HG03575 (cell line): ENCODE results near the gene ENTR1.
"Not testable (repeated sequence)": the region's sequence is repeated elsewhere in the genome, so short reads cannot be mapped to it uniquely, and the experiment has no call there.

Source experiments
- ATAC-seq: cut with Tn5 transposase; IDR thresholded peaks from one replicate; pipeline ENCODE4 v1.9.1; 2021; ENCODE audit not compliant: unreplicated experiment, insufficient number of reproducible peaks, low FRiP score; ENCODE audit errors: extremely low read depth

The ENTR1 gene

DNA sequence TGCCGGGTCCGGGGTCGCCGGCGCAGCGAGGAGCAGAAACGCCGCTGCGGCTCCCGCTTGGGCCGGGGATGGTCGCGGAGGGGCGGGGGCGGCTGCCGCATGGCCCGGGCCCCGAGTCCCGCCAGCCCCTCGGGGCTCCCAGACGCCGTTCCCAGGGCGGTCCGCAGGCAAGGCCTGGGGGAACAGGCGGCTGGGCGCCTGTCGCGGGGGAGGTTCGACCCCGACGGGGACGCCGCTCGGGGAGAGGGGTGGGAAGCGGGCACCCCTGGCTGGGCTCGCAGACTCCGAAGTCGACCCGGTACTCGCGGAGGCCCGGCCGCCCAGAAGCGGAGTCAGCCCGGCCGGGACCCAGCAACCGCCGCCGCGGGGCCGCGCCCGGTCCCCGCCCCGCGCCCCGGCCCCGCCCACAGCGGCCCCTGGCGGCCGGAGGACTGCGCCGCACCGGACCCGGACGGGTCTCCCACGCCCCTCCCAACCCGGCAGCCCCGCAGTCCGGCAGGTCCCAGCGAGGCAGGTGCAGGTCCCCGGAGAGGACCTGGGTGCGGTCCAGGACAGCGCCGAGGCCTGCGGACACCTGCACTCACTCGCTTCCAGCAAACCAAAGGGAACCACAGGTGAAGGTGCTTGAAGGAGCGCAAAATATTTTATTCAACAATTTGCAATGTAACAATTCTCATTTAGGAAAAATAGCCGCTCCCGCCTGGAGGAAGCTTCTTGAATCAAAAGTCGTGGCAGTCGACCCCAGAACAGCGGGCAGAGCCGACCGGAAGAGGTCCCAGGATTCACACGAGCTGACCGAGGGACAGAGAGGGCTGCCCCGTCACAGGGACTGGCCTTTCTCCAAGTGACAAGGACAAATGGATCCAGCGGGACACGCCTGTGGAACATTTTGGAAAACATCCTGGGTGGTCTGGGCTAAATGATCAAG is 29.3 kb upstream of the ENTR1 start, which contains the start of gene INPP5E:
INPP5E (minus strand) TSS at position 365 of the 928 bp plus-strand sequence. CDS start 426 bp downstream, outside the sequence.
- no peak for ATAC-seq

DNA sequence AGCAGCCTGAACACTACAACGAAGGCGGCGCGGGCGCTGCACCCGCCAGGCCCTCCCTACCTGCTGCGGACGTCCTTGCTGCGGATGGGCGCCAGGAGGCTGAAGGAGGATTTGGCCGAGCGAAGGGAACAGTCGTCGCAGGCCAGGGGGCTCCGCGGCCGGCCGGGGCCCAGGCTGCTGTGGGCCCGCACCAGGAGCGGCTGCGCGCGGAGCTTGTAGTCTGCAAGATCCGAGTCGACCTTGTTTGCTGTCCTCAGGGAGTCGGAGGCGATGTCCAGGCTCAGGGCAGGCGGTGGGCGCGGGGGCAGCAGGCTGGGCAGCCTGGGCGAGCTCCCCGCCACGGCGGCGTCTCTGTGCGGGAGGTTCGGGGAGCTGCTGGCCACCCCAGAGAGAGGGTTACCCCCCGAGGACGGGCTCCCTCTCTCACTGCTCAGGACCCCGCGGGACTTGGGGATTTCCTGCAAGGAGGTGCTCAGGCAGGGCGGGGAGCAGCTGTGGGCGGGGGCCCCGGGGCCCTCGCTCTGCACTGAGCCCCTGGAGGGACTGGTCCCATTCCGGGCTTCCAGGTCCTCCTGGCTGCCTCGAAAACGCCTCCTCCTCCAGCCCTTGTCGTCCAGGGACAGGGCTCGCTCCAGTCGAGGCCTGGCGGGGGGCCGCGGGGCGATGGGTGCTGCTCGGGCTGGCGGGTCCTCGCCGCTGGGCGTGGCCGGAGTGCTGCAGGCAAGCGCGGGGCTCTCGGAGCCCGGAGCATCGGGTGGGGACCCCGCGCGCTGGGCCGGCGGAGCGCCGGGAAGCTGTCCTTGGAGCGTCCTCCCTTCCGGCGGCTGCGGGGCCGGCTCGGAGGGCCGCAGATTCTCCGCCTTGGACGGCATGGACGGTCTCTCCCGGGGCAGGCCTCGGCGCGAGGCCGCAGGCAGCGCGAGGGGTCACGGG is 28.4 kb upstream of the ENTR1 start:
- no peak for ATAC-seq

DNA sequence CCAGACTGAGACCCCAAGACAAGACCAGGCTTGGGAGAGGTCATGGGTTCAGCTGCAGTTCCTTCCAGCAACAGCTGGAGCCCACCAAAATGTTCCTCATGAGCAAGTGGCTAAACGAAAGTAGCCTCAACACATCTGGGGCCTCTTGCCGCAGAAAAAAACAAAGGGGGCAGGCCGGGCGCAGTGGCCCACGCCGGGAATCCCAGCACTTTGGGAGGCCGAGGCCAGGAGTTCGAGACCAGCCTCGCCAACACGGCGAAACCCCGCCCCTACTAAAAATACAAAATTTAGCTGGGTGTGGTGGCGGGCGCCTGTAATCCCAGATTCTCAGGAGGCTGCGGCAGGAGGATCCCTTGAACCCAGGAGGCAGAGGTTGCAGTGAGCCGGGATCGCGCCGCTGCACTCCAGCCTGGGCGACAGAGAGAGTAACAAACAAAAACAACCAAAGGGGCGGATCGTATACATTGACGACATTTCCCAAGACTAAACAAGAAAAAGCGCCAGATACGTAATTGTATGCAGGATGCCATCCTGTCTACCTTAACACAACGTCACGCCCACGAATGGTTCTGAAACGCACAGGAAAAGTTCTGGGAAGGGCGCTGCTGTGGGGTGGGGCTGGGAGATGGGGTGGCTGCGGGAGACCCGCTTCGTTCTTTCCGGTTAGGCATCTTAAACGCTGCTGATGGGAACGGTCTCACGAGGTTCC is 27.6 kb upstream of the ENTR1 start:
- no peak for ATAC-seq

DNA sequence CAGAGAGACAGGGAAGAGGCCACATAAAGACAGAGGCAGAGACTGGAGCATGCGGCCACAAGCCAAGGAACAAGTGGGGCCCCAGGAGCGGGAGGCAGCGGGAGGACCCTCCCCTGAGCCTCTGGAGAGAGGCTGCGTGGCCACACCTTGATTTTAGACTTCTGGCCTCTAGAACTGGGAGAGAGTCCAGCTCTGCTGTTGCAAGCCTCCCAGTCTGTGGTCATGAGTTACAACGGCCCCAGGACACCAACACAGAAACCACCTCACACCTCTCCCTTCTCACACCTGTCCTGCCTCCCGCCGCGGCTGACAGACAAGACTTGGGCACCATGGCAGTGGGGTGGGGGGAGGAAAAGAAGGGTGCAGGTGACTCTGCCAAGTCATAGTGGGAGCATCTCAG is 27.0 kb upstream of the ENTR1 start:
- no peak for ATAC-seq

DNA sequence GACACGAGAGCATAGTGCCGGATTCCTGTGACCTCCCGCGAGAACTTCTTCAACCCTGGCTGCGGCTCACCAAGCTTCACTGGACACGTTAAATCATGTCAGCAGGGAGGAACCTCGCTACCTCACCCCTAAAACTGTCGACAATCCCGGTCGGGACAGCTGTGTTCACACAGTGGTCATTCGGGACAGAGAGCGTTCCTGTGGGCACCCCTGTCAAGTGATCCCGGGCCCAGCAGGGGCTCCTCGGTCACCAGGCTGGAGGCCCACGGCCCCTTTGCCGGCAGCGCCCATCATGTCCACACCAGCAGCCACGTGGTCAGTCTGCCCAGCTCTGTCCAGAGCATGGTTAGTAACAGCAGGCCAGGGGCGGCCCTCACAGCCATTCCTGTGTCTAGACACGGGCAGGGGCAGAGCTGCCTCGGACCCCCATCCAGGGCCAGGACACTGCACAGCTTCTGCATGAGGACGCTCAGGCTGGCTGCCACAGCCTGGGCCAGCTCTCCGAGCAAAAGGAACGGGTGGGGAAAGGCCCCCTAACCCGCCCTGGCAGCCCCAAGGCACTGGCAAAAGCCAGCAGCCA is 25.7 kb upstream of the ENTR1 start:
- no peak for ATAC-seq

DNA sequence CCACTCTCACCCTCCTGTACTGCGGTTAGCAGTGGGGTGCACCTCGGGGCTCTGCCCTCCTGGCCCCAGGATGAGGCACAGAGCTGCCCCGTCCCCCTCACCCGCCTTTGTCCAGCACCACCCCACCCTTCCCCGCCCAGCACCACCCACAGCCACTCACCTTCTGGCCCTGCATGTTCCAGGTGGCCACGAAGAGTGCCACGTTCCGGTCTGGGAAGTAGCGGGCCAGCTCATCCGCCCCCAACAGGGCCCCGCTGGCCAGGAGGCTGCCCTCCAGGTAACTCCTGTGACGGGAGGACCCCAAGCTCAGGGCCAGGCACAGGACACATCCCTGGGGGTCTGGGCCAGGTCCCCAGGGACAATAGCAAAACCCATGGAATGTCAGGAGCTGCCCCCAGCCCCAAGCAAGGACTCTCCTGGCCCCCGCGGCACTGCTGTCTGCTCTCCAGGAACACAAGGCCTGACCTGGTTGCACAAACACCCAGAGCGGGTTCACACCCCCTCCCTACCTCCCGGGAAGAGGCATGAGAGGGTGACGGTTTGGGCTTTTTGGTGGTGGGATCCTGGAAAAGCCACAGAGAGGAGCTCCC is 24.3 kb upstream of the ENTR1 start:
- no peak for ATAC-seq

DNA sequence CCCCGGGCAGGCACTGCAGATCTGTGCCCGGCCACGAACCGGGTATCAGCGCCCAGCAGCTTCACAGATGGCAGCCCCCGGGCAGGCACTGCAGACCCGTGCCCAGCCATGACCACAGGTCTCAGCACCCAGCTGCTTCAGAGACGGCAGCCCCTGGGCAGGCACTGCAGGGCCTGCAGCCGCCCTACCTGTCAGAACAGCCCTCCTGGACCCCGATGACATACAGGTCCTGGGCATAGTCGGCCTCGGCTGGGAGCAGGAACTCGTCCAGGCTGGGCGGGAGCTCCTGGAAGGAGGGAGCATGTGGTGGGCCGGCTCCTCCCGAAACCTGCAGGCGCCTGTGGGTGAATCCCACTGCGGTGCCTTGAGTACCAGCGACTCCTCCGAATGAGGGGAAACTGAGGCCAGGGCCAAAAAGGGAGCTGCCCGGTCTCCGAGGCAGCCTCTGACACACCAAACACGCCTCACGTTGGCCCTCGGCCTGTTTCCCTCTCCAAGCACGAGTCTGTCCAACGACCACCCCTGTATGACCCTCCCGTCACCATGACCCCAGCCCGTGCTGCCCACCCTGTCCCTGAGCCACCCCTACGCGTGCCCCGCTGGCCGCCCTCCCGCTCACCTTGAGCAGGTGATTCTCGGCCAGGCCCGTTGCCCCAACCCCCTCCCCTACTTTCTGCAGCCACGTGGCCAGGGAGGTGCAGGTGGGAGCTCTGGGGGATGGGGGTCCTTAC is 23.6 kb upstream of the ENTR1 start:
- ATAC-seq: no peak

DNA sequence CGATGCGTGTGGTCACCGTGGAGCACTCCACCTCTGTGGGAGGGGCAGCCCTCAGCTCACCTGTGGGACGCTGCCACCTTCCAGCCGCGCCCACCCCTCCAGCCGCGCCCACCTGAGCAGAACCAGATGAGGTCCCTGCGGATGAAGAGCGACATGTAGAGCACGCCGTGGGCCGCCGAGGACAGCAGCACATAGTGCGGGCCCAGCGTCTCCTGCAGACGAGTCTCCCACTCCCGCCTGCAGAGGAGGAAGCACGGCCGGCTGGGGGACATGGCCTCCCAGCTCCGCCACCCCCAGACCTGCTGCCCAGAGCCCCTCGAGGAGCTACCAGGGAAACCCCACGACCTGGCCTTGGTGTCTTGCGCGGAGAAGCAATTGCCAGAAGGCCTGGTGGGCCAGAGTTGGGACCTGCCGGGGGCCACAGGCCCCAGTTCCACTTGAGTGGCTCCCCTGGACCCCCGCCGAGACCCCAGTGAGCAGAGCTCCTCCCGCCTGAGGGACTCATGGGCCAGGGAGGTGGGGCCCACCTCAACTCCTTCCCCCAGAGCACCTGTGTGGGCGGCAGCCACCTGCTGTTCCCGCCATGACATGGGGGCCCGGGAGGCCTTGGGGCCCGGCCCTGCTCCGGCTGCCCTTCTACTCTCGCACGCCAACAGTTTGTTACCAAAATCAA is 22.8 kb upstream of the ENTR1 start:
- no peak for ATAC-seq

DNA sequence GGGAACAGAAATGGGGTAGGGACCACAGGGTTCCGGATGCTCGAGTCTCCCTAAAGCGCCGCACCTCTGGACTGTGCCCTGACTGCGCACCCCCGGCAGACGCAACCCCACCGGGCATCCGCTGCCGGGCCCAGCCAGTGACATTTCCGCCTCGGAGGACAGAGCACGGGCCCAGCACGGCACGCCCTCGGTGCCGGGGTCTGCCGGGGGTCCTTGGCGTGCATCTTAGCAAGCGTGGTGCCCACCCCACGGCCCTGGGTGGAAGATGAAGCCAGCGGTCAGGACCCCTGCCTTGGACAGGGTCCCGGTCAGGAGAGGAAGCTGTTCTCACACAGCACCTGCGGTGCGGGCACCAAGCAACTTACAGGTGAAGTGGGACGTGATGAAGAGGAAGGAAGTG is 22.2 kb upstream of the ENTR1 start:
- ATAC-seq: no peak

DNA sequence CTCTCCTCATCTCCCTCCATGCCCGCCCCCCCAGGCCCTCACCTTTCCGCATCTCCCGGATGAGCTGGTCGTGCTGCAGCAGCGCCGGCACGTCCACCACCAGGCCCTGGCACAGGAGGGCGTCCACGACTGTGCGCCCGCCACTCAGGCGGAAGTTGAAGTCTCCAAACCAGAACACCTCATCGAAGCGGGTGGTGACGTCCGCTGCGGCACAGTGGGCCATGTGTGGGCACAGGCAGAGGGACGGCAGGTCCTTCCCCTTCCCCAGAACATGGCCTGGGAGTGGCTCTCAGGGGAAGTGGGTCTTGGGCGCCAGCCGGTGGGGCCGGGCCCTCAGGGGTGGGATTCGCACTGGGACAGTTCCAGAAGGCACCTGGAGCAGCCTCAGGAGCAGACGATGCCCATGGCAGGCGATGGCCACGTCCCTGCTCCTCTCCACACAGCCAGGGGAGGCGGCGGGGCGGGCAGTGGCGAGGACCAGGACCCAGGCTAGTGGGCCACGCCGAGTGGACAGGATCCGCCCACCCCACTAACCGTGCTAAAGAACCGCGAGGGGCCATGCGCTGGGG is 21.5 kb upstream of the ENTR1 start:
- ATAC-seq: no peak

DNA sequence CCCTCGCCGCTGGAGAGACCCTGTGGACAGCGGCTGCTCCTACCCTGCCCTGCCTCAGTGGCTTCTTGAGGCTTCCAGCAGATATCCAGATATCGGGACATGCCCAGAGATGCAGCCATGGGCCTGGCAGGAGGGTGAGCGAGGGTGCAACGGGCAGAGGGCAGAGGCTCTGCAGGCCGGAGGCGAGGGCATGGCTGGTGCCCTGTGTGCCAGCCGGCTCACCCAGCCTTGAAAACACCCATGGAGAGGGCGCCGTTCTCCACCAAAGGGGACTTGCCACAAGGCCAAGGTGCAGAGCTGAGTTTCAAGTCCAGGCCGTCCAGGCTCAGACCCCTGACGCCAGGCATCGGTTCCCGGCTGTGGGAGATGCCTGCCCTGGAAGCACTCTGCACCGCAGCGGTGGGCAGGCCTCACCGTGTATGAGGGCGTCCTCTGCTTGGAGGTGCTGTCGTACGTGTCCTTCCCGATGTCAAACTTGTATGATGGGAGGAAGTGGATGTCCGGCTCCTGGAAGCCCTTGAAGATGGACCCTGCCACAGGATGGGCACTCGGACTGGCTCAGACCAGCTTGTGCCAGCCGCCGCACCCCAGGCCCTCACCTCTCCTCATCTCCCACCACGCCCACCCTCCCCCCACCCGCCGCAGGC is 20.3 kb upstream of the ENTR1 start:
- no peak for ATAC-seq

DNA sequence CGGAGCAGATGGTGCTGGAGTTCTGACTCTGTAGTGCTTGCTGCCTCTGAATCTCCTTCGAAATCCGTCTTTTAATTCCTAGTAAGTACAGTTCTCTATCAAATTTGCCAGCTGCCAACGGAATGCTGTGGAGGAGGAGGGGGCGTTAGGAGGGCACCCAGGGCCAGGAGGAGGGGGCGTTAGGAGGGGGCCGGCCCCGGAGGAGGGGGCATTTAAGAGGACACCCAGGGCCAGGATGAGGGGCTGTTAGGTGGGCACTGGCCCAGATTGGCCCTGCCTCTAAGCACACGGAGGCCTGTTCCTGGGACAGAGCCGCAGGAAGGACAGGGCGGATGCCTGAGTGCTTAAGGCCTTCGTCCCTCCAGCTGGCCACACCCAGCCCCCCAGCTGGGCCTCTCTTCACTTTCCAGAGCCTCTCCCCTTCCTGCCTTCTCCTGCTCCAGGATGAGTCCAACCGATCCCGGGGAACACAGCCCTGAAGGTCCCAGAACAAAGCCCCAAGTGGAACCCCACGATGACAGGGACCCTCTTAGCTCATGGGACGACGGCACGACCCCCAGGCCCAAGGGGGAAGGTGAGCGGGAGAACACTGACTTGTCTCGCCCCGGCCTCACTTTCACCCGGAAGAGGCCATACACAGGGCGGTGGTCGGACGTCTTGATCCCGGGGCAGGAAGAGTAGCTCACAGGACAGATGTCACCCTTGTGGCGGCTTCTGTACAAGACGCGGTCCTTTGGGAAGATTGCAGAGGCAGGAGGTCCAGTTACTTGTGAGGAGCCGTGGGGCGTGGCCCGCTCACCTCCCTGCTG is 19.5 kb upstream of the ENTR1 start:
- no peak for ATAC-seq

DNA sequence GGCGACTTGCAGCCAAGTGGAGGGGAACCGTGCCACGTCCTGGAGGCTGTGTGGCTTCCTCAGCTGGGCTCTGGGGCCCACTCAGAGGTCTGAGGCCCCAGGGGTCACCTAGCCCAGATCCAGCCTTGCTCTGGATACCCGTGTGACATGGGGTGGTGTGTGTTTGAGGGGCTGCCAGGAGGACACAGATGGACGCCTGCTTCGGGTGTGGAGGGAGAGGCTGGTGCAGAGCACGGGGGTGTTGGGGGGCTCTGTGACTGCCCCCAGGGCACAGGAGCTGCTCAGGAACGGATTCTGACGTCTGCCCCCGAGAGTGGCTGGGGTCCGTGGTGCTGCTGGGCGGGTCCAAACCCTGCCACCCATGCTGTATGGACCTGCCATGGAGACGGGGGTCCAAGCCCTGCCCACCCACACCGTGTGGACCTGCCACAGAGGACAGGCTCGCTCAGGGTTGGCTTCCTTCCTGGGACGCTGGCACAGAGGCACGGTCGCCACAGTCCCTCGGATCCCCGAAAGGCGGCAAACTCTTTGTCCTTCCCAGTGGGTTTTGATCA is 18.7 kb upstream of the ENTR1 start:
- no peak for ATAC-seq

DNA sequence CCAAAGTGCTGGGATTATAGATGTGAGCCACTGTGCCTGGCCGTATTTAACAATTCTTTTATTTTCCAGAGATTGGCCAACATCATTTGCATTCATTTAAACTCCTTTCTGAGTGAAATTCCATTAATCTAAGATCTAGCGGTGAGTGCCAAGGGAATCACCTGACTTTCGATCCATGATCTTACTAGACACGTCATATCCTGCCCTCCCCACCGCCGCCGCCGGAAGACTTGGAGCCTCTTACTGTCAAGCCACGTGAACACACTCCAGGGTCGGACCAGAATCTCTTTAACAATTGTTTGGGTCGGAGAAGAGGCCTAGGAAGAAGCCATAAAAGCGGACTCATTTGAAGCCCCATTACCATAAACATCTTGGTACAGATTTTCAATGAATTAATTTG is 16.4 kb upstream of the ENTR1 start:
- no peak for ATAC-seq

DNA sequence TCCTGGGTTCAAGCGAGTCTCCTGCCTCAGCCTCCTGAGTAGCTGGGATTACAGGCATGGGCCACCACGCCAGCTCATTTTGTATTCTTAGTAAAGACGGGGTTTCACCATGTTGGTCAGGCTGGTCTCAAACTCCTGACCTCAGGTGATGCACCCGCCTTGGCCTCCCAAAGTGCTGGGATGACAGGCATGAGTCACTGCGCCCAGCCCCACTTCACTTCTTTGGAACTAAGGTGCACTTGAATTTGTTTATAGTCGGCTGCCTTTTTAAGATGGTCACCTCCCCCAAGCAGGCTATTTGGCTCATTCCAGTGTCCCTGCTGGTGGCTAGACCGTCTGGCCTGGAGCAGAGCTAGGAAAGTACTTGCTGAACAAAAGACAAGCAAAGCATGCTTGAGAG is 15.0 kb upstream of the ENTR1 start:
- ATAC-seq: not testable (repeated sequence)
